GM19238 (cell line): ENCODE results near the gene CNPY4.
A peak's percentile ranks its signal among the peaks of the same experiment; 100 is the strongest.

Source experiments
- DNase-seq: peaks from one replicate; pipeline ENCODE4 v3.0.0; 2011; ENCODE audit warnings: low spot score; ENCODE audit not compliant: insufficient read length

CNPY4 gene

GRCh38 chr7:100147278-100147677 is 27.8 kb downstream of the CNPY4 start:
- no peak for DNase-seq

DNA sequence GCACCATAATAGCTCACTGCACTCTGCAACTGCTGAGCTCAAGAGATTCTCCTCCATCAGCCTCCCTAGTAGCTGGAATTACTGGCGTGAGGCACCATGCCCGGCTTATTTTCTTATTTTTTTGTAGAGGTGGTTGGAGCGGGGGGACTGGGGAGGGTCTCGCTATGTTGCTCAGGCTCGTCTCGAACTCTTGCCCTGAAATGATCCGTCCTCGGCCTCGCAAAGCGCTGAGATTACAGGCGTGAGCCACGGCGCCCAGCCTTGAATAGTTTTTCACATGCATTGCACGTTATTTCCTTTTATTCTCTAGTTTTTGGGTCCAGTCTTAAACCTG is 28.8 kb downstream of the CNPY4 start:
- DNase-seq = no peak

GRCh38 chr7:100148559-100149328 is 29.3 kb downstream of the CNPY4 start, which contains the start of gene LAMTOR4:
Gene LAMTOR4, plus strand, starts transcription at chr7:100148918. Its CDS starts 55 bp downstream, at chr7:100148973.
- DNase-seq = peak; percentile 98

- DNase-seq = no peak
These were observed 33.0 kb downstream of the CNPY4 start for GRCh38 chr7:100152404-100152803.

GRCh38 chr7:100152937-100153666 is 33.7 kb downstream of the CNPY4 start:
- DNase-seq = no peak

DNA sequence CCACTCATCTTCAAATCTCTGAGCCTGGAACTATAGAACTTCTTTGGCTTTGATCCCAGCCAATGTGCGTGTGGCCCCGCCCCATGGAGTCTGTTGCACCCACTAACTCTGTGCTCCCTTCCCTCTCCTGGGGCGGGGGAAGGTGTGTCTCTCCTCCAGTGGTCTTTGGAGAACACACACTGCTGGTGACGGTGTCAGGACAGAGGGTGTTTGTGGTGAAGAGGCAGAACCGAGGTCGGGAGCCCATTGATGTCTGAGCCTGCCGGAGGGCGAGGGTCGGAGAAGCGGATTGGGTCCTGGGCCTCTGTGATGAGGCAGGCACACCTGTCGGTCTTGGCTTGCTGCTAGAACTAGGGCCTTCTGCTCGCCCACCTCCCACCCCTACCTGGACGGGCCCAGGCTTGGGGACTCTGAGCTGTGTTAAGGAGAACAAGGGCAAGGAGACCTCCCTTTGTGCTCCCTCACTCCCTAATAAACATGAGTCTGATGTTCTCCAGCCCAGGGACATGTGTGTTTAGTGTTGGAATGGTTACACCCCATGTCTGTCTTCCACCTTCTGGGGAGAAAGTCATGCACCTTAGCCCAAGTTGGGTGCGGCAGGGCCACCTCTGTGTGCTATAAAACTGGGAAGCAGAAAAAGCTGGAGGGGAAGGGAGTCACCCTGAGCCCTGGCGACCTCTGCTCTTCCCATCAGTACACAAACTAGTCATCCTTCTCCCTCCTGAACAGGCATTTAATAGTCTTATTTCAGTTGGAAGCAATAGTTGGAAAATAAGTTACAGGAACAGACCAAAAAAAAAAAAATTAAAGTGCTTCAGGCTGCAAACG is 34.5 kb downstream of the CNPY4 start:
- DNase-seq = no peak

- DNase-seq = no peak
These were observed 35.4 kb downstream of the CNPY4 start for GRCh38 chr7:100154651-100155491.

DNA sequence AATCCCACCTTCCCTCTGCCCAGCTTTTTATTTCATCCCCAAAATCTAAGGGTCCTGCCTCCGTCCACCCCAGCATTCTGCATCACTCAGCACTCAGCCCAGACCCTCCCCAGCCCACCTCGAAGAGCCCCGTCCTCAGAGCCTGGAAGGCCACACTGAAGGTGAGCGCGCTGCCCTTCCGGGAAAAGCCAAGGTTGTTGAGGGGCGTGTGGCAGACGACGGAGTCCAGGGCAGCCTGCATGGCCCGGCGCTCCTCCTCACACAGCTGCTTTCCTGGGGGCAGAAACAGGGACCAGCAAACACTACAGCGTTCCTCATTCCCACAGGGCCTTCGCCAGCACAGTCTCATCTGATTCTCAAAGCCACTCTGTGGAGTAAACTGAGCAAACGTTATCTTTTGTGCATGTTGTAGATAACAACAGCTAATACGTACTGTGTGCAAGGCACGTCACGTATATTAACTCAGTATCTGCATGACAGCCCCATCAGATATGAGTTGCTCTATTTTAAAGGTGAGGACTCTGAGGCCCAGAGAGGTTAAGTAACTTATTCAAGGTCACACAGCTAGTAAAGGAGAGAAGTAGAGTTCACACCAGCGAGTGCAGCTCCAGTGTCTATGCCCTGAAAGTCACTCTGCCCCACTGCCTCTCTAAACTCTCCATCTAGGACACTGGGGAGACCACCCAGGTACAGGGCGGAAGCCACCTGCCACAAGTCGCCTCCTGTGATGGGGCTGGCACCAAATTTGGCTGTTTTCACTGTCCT is 36.3 kb downstream of the CNPY4 start:
- DNase-seq = no peak

- DNase-seq = no peak
These were observed 37.1 kb downstream of the CNPY4 start for GRCh38 chr7:100156331-100157068.

GRCh38 chr7:100157069-100157333 is 37.6 kb downstream of the CNPY4 start:
- no peak for DNase-seq

DNA sequence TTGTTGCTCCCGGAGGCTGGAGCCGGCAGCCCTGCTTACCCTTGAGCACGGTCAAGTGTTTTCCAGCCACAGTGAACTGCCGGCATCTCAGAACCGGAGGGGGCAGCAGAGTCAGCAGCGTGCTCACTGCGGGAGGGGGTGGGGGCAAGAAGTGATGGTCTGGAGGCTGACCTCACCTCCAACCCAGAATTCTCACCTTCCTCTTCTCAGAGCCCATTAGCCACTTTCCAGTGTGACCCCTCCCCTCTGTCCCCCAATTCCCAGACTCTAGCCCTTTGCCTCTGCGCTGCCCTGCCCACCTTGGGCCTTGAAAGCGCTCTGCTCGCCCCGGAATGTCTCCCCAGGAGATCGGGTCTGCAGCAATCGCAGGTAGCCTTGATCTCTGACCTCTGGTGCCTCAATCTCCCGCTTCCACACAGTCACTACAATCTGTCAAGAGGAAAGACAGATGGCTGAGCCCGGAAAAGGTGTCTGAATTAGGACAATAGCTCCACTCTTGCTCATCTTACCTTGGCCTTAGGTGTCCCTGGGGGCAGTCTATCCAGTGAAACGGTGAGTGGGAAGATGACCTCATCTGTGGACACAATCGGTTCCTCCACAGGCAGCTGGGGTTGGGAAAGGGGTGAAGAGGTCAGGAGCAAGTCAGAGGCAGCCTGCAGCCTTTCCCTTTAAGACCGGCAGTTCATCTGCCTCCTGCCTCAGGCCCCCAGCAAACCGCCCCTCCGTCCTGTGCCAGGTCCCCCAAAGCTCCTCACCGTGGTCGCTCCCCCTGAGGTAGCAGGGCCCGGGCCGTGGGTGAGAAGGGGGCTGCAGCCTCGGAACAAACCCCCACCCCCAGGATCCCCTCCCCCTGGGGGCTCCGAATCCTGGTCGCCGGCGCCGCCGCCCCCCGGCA is 38.1 kb downstream of the CNPY4 start:
- no peak for DNase-seq

- peak; percentile 95 for DNase-seq
These were observed 39.0 kb downstream of the CNPY4 start, which contains the start of gene TRAPPC14 for GRCh38 chr7:100158229-100159098. Gene TRAPPC14, minus strand, starts transcription at chr7:100158723. Its CDS starts 224 bp downstream, at chr7:100158499.

DNA sequence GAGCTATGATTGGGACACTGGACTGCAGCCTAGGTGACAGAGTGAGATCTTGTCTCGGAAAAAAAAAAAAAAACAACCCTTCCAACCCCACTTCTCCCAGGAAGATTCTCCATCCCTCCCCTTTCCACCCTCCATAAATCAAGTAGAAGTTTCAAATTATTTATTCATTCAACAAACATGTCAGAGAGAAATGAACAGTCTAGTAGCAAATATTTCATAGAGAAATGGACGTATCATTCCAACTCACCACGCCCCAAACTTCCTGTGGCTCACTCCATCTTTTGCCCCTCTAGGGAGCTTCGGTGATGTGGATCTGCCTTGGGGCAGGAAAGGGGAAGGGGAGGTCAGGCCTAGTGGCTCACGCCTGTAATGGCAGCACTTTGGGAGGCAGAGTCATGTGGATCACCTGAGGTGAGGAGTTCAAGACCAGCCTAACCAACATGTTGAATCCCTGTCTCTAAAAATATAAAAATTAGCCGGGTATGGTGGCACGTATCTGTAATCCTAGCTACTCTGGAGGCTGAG is 39.7 kb downstream of the CNPY4 start:
- no peak for DNase-seq

DNA sequence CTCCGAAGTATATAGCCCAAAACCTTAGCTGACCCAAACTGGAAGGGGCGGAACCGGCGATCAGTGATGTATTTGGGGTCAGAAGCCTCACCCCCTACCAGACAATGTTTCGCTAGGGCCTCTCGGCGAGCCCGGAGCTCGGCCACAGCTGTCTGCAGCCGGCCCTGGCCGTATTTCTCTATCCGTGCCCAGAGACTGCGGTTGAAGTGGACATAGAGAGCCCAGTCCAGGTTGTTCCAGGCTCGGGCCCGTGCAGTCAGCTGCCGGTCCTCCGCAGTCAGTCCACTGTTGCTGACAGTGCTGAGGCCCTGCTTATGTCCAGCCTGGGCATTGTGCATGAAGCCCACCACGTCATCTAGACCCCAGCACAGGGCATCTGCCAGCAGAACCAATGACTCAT is 40.6 kb downstream of the CNPY4 start:
- no peak for DNase-seq

GRCh38 chr7:100163006-100163531 is 43.6 kb downstream of the CNPY4 start:
- DNase-seq = no peak

DNA sequence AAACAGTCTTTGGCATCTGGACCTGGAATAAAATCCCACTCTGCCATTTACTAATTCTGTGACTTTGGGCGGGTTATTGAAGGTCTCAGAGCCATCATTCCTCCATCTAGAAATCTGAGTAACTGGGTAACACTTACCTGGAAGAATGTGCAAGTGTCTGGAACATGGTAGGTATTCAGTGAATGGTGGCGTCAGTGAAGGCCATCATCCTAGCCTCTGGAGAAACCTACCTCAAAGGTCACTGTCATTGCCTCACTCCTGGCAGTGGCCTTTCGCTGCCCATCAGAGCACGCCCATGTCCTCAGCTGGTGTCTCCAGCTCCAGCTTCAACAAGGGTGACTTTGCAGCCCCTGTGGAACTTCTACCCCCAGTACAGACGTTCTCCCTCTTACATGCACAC is 44.4 kb downstream of the CNPY4 start:
- no peak for DNase-seq

GRCh38 chr7:100166317-100166940 is 47.0 kb downstream of the CNPY4 start:
- DNase-seq = no peak
